Kidney (tissue), 14 donors: Measurements from ENCODE around the gene ESRP2. TPM values are rescaled to one million over a fixed set of nuclear protein-coding genes. Genes with fewer than 3 reads are reported as not detected.
A peak's percentile ranks its signal among the peaks of the same experiment; 100 is the strongest.

ENCODE experiments used
- DNase-seq, 5 donors: peaks; one replicate each; pipeline ENCODE4 v3.0.0-alpha.2; 2013 to 2020
- FAIRE-seq: peaks from 2 replicates; lab custom pipeline; 2012; peaks lifted over from hg19 to GRCh38; lab: Jason Lieb, UNC
- H3K27ac ChIP-seq, 2 donors: one replicate each; pipeline ENCODE4 v1.7.0; 2013; ENCODE audit warnings: low read depth in 2 of 2, low read length in 2 of 2, inconsistent platforms in 1 of 2
- H3K27me3 ChIP-seq: one replicate; pipeline ENCODE4 v1.7.1; 2013; ENCODE audit warnings: low read length, inconsistent platforms; ENCODE audit not compliant: control insufficient read depth, insufficient read depth
- H3K36me3 ChIP-seq, 3 donors: one replicate each; pipeline versions ENCODE4 v1.7.0 to v1.7.1; 2013; ENCODE audit warnings: low read length in 3 of 3, control low read depth in 1 of 3, inconsistent platforms in 1 of 3; ENCODE audit not compliant: insufficient read depth in 3 of 3, control insufficient read depth in 2 of 3
- H3K4me1 ChIP-seq, 3 donors: one replicate each; pipeline versions ENCODE4 v1.7.0 to v1.7.1; 2013; ENCODE audit warnings: low read length in 3 of 3, inconsistent platforms in 1 of 3, low read depth in 1 of 3; ENCODE audit not compliant: control insufficient read depth in 2 of 3, insufficient read depth in 2 of 3
- H3K4me3 ChIP-seq, 3 donors: one replicate each; pipeline versions ENCODE4 v1.7.0 to v1.8.1; 2013; ENCODE audit warnings: low read length in 3 of 3, control low read depth in 1 of 3, inconsistent platforms in 1 of 3
- H3K9ac ChIP-seq, 3 donors: one replicate each; pipeline versions ENCODE4 v1.7.0 to v1.7.1; 2013; ENCODE audit warnings: low read length in 3 of 3, control low read depth in 1 of 3, inconsistent platforms in 1 of 3
- H3K9me3 ChIP-seq, 3 donors: one replicate each; pipeline versions ENCODE4 v1.7.0 to v1.7.1; 2013; ENCODE audit warnings: low read length in 3 of 3, control low read depth in 1 of 3, inconsistent platforms in 1 of 3; ENCODE audit not compliant: control insufficient read depth in 2 of 3, insufficient read depth in 1 of 3
- CTCF ChIP-seq: IDR thresholded peaks from 3 replicates; pipeline ENCODE4 v1.5.1; 2012; ENCODE audit warnings: mild to moderate bottlenecking, moderate library complexity, borderline replicate concordance; ENCODE audit not compliant: insufficient read depth; ENCODE audit errors: extremely low read depth
- intact Hi-C: fragments of 100-400 bp; cut with DNase I; formaldehyde crosslinking; loops from one replicate; pipeline ENCODE4 v1.11.1; 2022
- polyA plus RNA-seq: library from polyadenylated mRNA; stranded (reverse); fragments of 350-450 nt; fragmentation: Illumina TruSeq; extraction: RNeasy Lipid Tissue Mini Kit (QIAGEN cat#74804); gene quantifications from one replicate; pipeline ENCODE4 v1.2.3, GENCODE V29; 2014; ENCODE audit warnings: low read depth, low replicate concordance; ENCODE audit not compliant: insufficient read depth
- total RNA-seq: library from RNA; stranded (reverse); fragmentation: NEBNext Ultra II Directional; extraction: Animal tissue kit (Norgen Biotek cat#: 25700); gene quantifications from one replicate; pipeline ENCODE4 v1.2.1, GENCODE V29; 2021
- donor health status: control.
- donor health status: control.
- donor health status: control.
- donor health status: control.
- donor health status: control.
- donor health status: DM: yes; HTN: yes; CAD: no.
- donor health status: Normal renal cell carcinoma (clear cell type).

Gene ESRP2
- total and polyA plus RNA-seq, 2 donors from 2014 or later, result 19.1 to 32.9 TPM

DNA sequence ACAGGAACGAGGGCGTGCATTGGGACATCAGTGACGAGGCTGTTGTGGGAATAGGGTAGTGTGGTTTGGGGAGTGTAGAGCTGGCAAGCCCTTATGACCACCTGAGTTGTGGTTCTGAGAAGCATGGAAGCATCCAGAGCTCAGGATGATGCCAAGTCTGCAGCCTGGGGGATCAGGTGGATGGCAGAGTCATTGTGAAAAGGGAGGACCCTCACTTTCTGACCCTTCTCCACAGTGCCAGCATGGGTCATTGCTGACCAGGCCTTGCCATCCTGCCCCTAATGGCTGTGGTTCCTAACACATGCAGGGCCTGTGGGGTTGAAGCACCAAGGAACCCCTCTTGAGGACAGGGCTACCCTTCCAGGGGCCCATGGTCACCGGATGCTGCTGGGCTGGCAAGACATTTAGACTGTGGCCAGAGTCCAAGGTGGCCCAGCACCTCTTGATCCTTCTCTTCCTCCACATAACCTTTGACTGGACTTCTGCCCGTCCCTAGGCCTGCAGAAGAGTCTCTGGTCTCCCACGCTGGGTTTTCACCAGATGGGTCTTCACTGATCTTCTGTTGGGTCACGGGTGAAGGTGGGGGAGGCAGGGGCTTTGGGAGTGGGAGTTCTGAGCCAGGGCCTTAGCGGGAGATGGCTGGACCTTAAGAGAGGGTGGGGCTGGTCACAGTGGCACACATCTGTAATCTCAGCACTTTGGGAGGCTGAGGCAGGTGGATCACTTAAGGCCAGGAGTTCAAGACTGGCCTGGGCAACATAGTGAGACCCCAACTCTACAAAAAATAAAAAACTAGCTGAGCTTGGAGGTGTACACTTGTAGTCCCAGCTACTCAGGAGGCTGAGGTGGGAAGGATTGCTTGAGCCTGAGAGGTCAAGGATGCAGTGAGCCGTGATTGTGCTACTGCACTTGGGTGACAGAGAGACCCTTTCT lies 7.3 kb upstream of the ESRP2 start:
- no peaks in the 10 kb centered on the region for H3K27me3 ChIP-seq
- peak in 1 of 5 donors; percentile 69 for DNase-seq
- no peak overlapping the region for H3K9ac ChIP-seq
- intact Hi-C loops, result loop anchor here (5.0 kb wide), 1 partner anchor 84 kb away; no protein-coding TSS in a partner anchor
- H3K36me3 ChIP-seq, result no peaks in the 10 kb centered on the region
- no peaks in the 10 kb centered on the region for H3K9me3 ChIP-seq
- peaks cover 0 to 30% (median 20%) of the 10 kb centered on the region in 3 donors for H3K4me1 ChIP-seq
- H3K27ac ChIP-seq, result no peak overlapping the region
- no peak overlapping the region for H3K4me3 ChIP-seq
- TF ChIP-seq CTCF, result no peak
- FAIRE-seq, result no peak

DNA sequence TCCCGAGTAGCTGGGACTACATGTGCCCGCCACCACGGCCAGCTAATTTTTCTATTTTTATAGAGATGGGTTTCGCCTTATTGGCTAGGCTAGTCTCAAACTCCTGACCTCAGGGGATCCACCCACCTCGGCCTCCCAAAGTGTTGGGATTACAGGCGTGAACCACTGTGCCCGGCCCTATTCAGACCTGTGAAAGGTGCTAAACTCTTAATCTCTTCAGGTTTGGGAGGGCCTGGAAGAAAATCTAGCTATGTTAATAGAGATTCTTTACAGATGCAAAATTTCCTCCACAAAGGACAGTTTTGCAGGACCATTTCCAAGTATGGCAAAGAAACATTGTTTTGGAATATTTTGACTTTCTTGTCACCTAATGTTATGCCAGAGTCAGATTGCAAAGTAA lies 6.2 kb upstream of the ESRP2 start:
- FAIRE-seq (no peak), DNase-seq (peak in 1 of 5 donors; percentile 28)
- Histone ChIP-seq H3K9ac (no peak overlapping the region), H3K4me1 (peaks cover 0 to 21% (median 12%) of the 10 kb centered on the region in 3 donors), H3K9me3 (no peaks in the 10 kb centered on the region), H3K27me3 (no peaks in the 10 kb centered on the region), H3K36me3 (no peaks in the 10 kb centered on the region), H3K27ac (no peak overlapping the region), H3K4me3 (no peak overlapping the region)
- no peak for TF ChIP-seq CTCF
- intact Hi-C loops, result loop anchor here (5.0 kb wide), 1 partner anchor 85 kb away; no protein-coding TSS in a partner anchor

DNA sequence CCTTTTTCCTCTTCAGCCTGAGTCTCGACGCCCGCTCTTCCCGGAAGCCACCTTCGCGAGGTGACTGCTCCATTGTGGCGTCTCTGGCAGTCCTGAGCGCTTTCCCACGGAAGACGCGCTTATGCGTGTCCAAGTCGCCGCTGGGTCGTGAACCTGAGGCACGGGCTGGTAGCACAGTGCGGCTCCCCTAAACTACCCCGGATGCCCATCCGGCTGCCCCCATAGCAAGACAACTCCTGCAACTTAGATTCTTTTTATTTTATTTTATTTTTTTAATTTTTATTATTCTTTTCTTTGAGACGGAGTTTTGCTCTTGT lies 2.1 kb upstream of the ESRP2 start:
- peaks cover 3% of the 10 kb centered on the region for H3K27me3 ChIP-seq
- H3K9me3 ChIP-seq, result no peaks in the 10 kb centered on the region
- H3K4me1 ChIP-seq, result peaks cover 6 to 21% (median 17%) of the 10 kb centered on the region in 3 donors
- FAIRE-seq (no peak), DNase-seq (no peak)
- intact Hi-C loops, result no loop called here
- H3K4me3 ChIP-seq, result peak overlapping the region; percentile 59 to 81 (median 64)
- peak overlapping the region; percentile 43 to 77 (median 44) for H3K9ac ChIP-seq
- peaks cover 0 to 4% (median 0%) of the 10 kb centered on the region in 3 donors for H3K36me3 ChIP-seq
- H3K27ac ChIP-seq, result peak overlapping the region; percentile 89 to 94
- no peak for TF ChIP-seq CTCF
